HL-60/S4 (cell line): Measurements from ENCODE around the gene RNF223.
"Not testable (repeated sequence)": the region's sequence is repeated elsewhere in the genome, so short reads cannot be mapped to it uniquely, and the experiment has no call there.

ENCODE experiments used
- in situ Hi-C: fragments of 300-500 bp; cut with MboI; formaldehyde crosslinking; loops from 2 replicates; pipeline ENCODE4 v1.14.3; 2022; ENCODE audit warnings: low sequenced_read_pairs

Gene RNF223

DNA sequence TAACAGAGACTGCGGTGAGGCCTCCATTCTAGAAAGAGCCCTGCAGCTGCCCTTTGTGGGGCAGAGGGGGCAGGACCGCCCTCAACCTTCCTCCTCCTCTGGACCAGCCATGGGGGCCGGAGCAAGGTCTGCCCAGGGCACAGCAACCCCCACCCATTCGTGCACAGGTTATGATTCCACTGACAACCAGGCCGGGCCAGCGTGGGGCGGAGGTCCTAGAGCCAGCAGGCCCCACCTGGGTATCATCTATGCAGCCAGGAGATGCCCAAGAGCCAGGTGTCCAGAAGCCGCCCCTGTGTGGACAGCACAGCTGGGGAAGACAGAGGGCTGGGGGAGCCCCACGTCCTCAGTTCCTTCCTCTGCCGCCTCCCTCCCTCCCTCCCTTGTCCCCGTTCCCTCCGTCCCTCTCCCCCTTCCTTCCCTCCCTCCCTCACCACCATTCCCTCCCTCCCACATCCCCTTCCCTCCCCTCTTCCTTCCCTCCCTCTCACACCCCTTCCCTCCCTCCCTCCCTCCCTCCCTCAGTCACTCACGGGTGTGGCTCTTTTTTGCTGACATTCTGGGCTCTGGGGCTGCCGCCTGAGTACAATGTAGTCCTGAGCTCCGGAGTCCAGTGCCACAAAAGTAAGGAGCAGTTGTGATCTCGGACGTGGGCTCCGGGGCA, 12.3 kb downstream of the RNF223 start:
- in situ Hi-C loops, result no loop called here

DNA sequence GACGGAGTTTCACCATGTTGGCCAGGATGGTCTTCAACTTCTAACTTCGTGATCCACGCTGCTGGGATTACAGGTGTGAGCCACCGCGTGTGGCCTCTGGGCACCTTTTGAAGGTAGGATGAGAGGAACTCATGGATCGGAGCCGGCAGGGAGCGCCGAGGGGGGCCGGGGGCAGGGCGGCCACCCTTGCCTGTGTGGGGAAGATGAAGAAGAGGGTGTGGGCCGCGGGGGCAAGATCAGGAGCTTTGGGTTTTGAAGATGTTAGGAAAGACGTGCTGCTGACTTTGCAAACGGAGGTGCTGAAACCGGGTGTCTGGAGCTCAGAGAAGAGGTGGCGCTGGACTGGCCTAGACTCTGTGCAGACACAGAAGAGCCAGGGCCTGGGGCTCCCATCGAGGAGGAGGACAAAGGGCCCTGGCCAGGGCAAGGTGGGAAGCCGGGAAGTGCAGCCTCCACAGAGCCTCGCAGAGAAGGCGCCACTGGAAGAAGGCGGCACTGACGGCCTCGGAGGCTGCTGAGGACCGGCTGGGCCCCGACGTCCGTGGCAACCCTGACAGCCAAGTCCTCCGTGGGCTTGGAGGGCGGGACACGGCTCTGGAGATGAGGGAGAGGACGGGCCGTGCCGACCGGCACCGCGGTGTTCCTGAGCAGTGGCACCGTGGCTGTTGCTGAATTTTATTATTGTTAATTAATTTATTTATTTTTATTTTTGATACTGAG, 13.7 kb downstream of the RNF223 start:
- in situ Hi-C loops, result no loop called here

DNA sequence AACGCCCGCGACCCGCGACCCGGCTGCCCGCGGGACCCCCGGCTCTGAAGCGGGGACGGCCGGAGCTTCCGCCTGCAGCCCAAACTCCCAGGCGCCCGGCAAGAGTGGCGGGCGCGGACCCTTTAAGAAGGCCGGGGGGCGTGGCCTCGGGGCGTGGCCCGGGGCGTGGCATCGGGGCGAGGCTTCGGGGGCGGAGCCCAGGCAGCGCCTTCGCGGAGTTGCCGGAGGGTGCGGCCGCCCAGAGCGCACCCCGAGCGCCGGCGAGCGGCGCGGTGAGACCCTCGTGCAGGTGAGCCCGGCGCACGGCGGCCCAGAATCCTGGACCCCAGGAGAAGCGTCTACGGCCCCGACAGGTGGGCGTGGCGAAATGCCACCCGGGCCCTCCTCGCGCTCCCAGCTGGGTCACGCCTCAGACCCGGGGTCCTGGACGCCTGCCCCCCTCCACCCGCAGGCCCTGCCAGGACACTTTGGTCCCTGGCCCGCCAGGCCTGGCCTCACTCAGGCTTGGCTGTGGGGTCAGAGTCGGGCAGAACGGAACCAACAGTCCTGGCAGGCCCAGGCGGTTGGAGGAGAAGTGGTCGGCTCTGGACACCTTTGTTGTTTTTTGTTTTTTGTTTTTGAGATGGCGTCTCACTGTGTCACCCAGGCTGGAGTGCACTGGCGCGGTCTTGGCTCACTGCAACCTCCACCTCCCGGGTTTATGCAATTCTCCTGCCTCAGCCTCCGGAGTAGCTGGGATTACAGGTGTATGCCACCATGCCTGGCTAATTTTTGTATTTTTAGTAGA, 14.4 kb downstream of the RNF223 start:
- in situ Hi-C loops, result no loop called here

DNA sequence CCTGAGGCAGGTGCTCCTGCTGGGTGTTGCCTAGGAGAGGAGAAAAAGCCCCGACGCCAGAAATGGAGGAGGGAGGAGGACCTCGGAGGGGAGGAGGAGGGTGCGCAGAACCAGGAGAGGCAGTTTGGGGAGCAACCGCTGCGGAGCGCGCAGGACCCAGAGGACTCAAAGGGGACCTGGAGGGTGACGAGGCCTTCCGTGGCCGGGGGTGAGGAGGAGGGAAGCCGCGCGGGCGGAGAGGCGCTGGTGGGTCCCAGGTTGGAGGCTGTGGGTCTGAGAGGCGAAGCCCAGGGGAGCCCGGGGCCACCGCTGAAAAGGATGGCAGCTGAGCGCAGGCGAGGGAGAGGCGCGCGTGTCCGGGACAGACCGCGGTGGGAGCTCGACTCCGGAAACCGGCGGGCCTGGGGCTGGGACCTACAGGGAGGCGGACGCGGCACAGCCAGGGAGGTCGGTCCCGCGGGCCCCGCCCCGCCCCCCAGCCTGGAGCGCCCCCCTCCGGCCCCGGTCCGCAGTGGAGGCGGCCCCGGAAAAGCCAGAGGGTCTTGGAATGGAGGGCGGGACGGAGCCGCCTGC, 15.1 kb downstream of the RNF223 start:
- in situ Hi-C loops, result no loop called here

DNA sequence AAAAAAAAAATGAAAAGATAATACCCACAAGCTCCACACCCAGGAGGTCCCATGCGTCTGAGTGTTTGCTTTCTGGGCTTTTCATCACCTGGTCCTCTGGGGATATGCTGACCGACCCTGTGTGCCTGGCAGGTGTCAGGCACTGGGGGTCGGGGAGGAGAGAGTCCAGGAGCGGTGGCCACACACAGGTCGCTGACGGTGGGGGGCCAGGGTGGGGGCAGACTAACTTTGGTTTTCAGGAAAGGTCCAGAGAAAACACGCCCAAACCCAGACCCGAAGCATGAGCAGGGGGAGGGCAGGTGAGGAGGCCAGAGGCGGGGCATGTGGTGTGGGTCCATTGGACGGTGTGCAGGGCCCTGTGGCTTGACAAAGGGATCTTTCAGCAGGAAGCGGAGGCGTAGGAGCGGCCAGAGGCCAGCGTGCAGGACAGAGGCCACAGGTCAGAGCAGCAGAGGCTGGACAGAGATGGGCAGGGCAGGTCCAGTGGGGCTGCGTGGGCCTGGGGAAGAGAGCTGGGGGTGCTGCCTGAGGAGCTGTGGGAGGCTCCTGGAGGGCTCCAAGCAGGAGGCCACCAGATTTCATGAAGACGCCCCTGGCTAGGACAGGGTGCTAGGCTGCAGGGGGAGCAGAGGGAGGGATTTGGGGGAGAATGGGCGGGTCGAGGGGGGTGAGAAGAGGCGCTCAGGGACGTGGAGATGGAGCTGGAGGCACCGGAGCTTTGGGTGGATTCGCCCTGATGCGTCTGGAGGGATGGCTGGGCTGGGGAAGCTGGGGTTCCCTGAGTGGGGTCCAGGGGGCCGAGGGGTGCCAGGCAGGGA, 15.8 kb downstream of the RNF223 start:
- in situ Hi-C loops, result no loop called here

DNA sequence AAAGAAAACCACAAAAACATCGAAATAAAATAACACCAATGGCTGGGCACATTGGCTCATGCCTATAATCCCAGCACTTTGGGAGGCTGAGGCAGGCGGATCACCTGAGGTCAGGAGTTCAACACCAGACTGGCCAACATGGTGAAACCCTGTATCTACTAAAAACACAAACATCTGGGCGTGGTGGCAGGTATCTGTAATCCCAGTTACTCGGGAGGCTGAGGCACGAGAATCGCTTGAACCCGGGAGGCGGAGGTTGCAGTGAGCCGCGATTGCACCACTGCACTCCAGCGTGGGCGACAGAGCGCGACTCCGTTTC, 16.4 kb downstream of the RNF223 start:
- in situ Hi-C loops, result not testable (repeated sequence)

DNA sequence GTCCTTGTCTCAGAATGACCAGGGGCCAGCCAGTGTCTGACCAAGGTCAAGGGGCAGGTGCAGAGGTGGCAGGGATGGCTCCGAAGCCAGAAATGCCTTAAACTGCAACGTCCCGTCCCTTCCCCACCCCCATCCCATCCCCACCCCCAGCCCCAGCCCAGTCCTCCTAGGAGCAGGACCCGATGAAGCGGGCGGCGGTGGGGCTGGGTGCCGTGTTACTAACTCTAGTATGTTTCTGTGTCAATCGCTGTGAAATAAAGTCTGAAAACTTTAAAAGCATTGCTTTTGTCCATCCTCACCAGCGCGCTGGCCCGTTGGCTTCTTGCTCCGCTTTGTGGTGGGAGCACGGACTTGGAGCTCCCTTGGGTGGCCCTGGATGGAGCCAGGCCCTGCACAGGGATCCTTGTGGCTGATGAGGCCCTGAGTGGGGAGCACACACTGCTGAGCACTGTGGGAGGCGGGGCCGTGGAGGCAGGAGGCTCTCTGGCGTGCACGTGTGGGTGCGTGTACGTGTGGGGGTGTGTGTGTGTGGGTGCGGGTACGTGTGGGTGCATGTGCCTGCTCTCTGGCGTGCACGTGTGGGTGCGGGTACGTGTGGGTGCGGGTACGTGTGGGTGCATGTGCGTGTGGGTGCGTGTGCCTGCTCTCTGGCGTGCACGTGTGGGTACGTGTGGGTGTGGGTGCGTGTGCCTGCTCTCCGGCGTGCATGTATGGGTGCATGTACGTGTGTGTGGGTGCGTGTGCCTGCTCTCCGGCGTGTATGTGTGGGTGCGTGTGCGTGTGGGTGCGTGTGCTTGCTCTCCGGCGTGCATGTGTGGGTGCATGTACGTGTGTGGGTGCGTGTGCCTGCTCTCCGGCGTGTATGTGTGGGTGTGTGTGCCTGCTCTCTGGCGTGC, 18.0 kb downstream of the RNF223 start:
- in situ Hi-C loops, result no loop called here

DNA sequence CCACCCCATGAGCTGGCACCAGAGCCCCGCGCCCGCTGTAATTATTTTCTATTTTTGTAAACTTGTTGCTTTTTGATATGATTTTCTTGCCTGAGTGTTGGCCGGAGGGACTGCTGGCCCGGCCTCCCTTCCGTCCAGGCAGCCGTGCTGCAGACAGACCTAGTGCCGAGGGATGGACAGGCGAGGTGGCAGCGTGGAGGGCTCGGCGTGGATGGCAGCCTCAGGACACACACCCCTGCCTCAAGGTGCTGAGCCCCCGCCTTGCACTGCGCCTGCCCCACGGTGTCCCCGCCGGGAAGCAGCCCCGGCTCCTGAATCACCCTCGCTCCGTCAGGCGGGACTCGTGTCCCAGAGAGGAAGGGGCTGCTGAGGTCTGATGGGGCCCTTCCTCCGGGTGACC, 19.1 kb downstream of the RNF223 start:
- in situ Hi-C loops, result no loop called here

DNA sequence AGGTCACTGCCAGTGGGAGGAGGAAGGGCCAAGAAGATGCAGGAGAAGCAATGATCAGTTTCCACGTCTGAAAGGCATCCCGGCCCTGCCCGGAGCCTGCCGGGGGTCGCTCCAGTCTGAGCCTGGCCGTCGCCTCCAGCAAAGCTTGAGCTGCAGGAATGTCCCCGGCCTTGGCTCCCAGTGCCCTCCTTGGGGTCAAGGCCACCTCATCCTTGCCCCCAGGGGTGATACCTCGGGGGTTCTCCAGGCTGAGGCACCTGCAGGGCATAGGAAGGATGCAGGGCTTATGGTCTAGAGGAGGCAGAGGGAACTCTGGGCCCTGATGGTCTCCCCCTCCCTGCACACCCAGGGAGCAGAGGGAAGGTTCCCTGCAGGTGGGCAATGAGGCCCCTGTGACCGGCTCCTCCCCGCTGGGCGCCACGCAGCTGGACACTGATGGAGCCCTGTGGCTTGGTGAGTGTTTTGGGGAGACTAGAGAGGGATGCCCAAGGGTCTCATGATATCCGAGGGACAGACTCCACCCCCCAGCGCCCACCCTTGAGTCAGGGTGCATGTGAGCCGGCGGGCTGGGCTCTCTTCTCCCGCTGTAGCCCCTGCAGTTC, 19.9 kb downstream of the RNF223 start:
- in situ Hi-C loops, result no loop called here

DNA sequence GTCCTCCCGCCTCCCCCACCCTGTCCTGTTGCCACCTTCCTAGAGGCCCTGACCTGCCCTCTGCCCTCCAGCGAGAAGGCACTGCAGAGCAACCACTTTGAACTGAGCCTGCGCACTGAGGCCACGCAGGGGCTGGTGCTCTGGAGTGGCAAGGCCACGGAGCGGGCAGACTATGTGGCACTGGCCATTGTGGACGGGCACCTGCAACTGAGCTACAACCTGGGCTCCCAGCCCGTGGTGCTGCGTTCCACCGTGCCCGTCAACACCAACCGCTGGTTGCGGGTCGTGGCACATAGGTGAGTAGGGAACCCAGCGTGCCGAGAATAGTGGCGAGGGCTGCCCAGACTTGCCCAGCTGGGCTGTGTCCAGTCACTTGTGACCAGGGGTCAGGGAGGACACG, 20.4 kb downstream of the RNF223 start:
- in situ Hi-C loops, result no loop called here

DNA sequence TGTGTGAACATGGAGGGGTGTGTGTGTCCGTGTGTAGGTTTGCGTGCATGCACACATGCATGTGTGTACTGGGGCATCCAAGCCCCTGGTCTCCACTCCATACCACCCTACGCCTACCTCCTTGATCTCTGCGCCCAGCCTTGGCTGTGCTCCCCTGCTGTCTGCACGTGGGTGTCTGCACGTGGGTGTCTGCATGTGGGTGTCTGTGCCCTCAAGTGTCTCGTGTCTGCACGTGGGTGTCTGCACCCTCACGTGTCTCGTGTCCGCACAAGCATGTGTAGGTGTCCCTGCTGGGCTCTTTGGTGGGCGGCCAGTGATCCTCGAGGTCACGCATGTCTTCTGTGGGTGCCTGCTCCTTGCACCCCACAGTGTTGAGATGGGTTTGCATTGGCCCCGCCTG, 21.1 kb downstream of the RNF223 start:
- in situ Hi-C loops, result no loop called here

DNA sequence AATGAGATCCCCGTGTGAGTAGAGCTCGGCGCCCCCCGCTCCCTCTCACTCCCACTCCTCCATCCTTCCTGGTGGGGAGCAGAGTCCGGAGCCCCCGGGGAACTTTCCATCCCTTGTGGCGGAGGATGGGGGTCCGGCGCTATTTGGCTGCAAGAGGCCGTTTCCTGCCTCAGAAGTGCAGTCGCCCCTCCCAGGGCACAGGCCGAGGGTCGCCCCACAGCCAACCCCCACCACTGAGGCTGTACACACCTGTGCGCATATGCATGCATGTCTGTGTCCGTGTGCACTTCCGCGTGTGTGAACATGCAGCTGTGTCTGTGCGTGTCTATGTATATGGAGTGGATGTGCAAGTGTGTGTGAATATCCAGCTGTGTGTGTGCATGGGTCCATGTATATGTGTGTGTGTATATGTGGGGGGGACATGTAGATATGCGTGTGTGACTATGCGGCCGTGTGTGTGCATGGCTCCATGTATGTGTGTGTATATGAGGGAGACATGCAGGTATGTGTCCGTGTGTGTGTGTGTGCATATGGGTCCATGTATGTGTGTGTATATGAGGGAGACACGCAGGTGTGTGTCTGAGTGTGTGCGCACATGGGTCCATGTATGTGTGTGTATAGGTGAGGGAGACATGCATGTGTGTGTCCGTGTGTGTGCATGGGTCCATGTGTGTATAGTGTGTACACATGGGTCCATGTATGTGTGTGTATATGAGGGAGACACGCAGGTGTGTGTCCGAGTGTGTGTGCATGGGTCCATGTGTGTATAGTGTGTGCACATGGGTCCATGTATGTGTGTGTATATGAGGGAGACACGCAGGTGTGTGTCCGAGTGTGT, 21.9 kb downstream of the RNF223 start:
- in situ Hi-C loops, result no loop called here

DNA sequence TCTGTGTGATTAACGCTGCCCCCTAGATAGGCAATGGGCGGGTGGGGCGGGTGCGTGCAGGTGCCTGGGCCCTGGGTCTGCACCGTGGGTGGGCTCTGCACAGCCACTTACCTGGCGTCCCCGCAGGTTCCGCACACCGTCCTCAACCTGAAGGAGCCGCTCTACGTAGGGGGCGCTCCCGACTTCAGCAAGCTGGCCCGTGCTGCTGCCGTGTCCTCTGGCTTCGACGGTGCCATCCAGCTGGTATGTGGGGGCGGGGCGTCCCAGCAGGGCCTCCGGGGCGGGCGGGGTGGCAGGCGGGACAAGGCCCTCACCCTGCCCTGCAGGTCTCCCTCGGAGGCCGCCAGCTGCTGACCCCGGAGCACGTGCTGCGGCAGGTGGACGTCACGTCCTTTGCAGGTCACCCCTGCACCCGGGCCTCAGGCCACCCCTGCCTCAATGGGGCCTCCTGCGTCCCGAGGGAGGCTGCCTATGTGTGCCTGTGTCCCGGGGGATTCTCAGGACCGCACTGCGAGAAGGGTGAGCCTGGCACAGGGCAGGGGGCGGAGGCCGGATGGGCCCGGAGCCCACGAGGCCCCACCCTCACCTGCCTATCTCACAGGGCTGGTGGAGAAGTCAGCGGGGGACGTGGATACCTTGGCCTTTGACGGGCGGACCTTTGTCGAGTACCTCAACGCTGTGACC, 22.8 kb downstream of the RNF223 start:
- in situ Hi-C loops, result no loop called here

DNA sequence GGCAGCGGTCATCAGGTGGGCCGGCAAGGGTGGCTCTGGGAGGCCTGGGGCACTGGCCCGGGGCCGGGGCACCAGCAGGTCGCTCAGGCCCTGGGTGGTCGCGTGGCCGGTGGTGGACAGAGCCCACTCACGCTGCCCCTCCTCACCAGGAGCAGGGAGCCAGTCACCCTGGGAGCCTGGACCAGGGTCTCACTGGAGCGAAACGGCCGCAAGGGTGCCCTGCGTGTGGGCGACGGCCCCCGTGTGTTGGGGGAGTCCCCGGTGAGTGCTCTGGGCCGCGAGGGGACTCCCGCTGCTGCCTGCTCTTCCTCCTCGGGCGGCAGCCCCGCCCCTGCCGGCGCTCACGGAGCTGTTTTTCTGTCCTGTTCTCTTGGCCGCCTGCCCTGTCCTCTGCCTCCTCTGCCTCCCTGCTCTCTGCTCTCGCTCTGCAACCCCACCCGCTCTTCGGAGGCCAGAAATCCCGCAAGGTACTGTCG, 23.5 kb downstream of the RNF223 start:
- in situ Hi-C loops, result no loop called here

DNA sequence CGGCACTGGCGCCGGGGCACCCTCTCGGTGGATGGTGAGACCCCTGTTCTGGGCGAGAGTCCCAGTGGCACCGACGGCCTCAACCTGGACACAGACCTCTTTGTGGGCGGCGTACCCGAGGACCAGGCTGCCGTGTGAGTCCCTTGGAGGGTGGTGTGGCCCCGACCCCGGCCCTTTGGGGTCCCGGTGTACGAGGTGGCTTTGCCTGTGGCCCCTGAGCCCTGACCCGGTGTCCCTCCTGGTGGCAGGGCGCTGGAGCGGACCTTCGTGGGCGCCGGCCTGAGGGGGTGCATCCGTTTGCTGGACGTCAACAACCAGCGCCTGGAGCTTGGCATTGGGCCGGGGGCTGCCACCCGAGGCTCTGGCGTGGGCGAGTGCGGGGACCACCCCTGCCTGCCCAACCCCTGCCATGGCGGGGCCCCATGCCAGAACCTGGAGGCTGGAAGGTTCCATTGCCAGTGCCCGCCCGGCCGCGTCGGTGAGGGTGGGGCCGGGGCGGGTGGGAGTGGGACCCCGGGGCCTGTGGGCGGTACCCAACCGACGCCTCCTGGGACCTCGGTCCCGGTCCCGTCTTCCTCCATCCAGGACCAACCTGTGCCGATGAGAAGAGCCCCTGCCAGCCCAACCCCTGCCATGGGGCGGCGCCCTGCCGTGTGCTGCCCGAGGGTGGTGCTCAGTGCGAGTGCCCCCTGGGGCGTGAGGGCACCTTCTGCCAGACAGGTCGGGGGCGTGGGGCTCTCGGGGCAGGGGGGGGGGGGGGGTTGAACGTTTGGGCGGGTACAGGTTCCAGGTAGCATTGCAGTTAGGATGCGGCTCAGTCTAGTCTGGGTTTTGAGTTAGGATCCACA, 24.6 kb downstream of the RNF223 start:
- in situ Hi-C loops, result no loop called here

DNA sequence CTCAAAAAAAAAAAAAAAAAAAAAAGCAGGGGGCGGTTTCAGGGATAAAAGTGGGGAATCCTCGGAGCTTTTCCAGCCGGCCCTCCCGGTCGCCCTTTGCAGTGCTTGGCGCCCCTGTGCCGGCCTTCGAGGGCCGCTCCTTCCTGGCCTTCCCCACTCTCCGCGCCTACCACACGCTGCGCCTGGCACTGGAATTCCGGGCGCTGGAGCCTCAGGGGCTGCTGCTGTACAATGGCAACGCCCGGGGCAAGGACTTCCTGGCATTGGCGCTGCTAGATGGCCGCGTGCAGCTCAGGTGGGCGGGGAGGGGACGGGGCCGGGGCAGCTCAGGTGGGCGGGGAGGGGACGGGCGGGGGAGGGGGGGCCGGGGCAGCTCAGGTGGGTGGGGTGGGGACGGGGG, 25.3 kb downstream of the RNF223 start:
- in situ Hi-C loops, result no loop called here

DNA sequence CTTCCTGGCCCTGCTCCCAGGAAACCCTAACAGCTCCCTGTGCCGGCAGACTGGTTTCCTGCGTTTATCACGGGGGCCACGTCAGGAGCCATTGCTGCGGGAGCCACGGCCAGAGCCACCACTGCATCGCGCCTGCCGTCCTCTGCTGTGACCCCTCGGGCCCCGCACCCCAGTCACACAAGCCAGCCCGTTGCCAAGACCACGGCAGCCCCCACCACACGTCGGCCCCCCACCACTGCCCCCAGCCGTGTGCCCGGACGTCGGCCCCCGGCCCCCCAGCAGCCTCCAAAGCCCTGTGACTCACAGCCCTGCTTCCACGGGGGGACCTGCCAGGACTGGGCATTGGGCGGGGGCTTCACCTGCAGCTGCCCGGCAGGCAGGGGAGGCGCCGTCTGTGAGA, 26.1 kb downstream of the RNF223 start:
- in situ Hi-C loops, result no loop called here
